Liver (tissue), 9 donors: ENCODE measurements around the gene UBQLN1. TPM values are rescaled to one million over a fixed set of nuclear protein-coding genes. Genes with fewer than 3 reads are reported as not detected.

Source experiments
- DNase-seq: peaks from one replicate; pipeline ENCODE4 v3.0.0-alpha.2; 2017; ENCODE audit warnings: low spot score
- H3K27ac ChIP-seq, 2 donors: one replicate each; pipeline ENCODE4 v1.7.0; 2013; ENCODE audit warnings: inconsistent platforms in 2 of 2, low read length in 2 of 2, control low read depth in 1 of 2, low read depth in 1 of 2, mild to moderate bottlenecking in 1 of 2
- H3K27me3 ChIP-seq, 4 donors: one replicate each; pipeline versions ENCODE4 v1.6.1 to v1.7.0; 2013; ENCODE audit warnings: low read length in 3 of 4, inconsistent platforms in 1 of 4, mild to moderate bottlenecking in 1 of 4, moderate library complexity in 1 of 4; ENCODE audit not compliant: control insufficient read depth in 4 of 4, insufficient read depth in 4 of 4
- H3K36me3 ChIP-seq, 4 donors: one replicate each; pipeline versions ENCODE4 v1.6.1 to v1.7.0; 2013; ENCODE audit warnings: low read length in 3 of 4, mild to moderate bottlenecking in 3 of 4, low read depth in 1 of 4, moderate library complexity in 1 of 4; ENCODE audit not compliant: control insufficient read depth in 4 of 4, insufficient read depth in 3 of 4
- H3K4me1 ChIP-seq, 4 donors: one replicate each; pipeline versions ENCODE4 v1.6.1 to v1.7.0; 2013; ENCODE audit warnings: low read length in 3 of 4, mild to moderate bottlenecking in 3 of 4, moderate library complexity in 1 of 4; ENCODE audit not compliant: control insufficient read depth in 4 of 4, insufficient read depth in 4 of 4
- H3K4me3 ChIP-seq, 3 donors: one replicate each; pipeline versions ENCODE4 v1.6.1 to v1.7.0; 2013; ENCODE audit warnings: low read length in 3 of 3, control low read depth in 1 of 3, low read depth in 1 of 3, mild to moderate bottlenecking in 1 of 3
- H3K9ac ChIP-seq, 2 donors: one replicate each; pipeline ENCODE4 v1.7.0; 2013; ENCODE audit warnings: low read length in 2 of 2, mild to moderate bottlenecking in 2 of 2, moderate library complexity in 2 of 2, control low read depth in 1 of 2, low read depth in 1 of 2
- H3K9me3 ChIP-seq, 4 donors: one replicate each; pipeline versions ENCODE4 v1.6.1 to v1.7.0; 2013; ENCODE audit warnings: low read length in 3 of 4; ENCODE audit not compliant: control insufficient read depth in 4 of 4
- ATF3 ChIP-seq: IDR thresholded peaks from 2 replicates; pipeline ENCODE4 v1.6.1; 2016; ENCODE audit warnings: antibody characterized with exemption
- FOXA1 ChIP-seq: IDR thresholded peaks from 2 replicates; pipeline ENCODE4 v1.6.1; 2016; ENCODE audit warnings: antibody characterized with exemption
- FOXA2 ChIP-seq: IDR thresholded peaks from 2 replicates; pipeline ENCODE4 v1.6.1; 2016; ENCODE audit warnings: antibody characterized with exemption
- GABPA ChIP-seq, 2 donors: IDR thresholded peaks in 1 of 2; conservative IDR thresholded peaks in 1 of 2; 2 replicates each; pipeline ENCODE4 v1.6.1; 2016; ENCODE audit warnings: antibody characterized with exemption in 2 of 2, mild to moderate bottlenecking in 1 of 2, moderate library complexity in 1 of 2
- HNF4G ChIP-seq: IDR thresholded peaks from 2 replicates; pipeline ENCODE4 v1.6.1; 2016; ENCODE audit warnings: antibody characterized with exemption
- JUND ChIP-seq, 2 donors: IDR thresholded peaks; 2 replicates each; pipeline ENCODE4 v1.6.1; 2016; ENCODE audit warnings: antibody characterized with exemption in 2 of 2
- MAX ChIP-seq: IDR thresholded peaks from 2 replicates; pipeline ENCODE4 v1.6.1; 2016; ENCODE audit warnings: antibody characterized with exemption
- NR2F2 ChIP-seq: IDR thresholded peaks from 2 replicates; pipeline ENCODE4 v1.6.1; 2016; ENCODE audit warnings: antibody characterized with exemption
- RAD21 ChIP-seq, 2 donors: IDR thresholded peaks; 2 replicates each; pipeline ENCODE4 v1.6.1; 2016; ENCODE audit warnings: antibody characterized with exemption in 2 of 2, mild to moderate bottlenecking in 2 of 2
- RXRA ChIP-seq, 2 donors: IDR thresholded peaks; 2 replicates each; pipeline ENCODE4 v1.6.1; 2017 to 2018; ENCODE audit warnings: antibody characterized with exemption in 2 of 2, mild to moderate bottlenecking in 1 of 2
- SP1 ChIP-seq: IDR thresholded peaks from 2 replicates; pipeline ENCODE4 v1.6.1; 2018; ENCODE audit warnings: antibody characterized with exemption, mild to moderate bottlenecking
- TAF1 ChIP-seq: conservative IDR thresholded peaks from 2 replicates; pipeline ENCODE4 v1.6.1; 2016; ENCODE audit warnings: antibody characterized with exemption, mild to moderate bottlenecking
- YY1 ChIP-seq: IDR thresholded peaks from 2 replicates; pipeline ENCODE4 v1.6.1; 2016; ENCODE audit warnings: antibody characterized with exemption, mild to moderate bottlenecking
- ZBTB33 ChIP-seq: IDR thresholded peaks from 2 replicates; pipeline ENCODE4 v1.6.1; 2016; ENCODE audit warnings: antibody characterized with exemption
- WGBS: extraction: QIAGEN DNeasy Blood & Tissue Kit; methylation state at CpG from one replicate; pipeline ENCODE4 v1.1.7; 2013; 5-methylcytosine and 5-hydroxymethylcytosine counted together
- polyA plus RNA-seq, 2 donors: library from polyadenylated mRNA; stranded (reverse) in 1 of 2; unstranded in 1 of 2; fragments of 200-250 nt in 1 of 2; fragments of >200 nt in 1 of 2; fragmentation: Nextera tagmentation in 1 of 2; extraction: Ambion mirVana in 1 of 2; gene quantifications; one replicate each; pipeline versions ENCODE4 v1.2.1 to v1.2.3, GENCODE V29; 2013 to 2015
- total RNA-seq, 2 donors: library from RNA; depleted of rRNA; stranded (reverse); fragments of >200 nt; gene quantifications; one replicate each; pipeline ENCODE4 v1.2.3, GENCODE V29; 2014
- TF ChIP-seq, protein P1 (sequence below): IDR thresholded peaks from 2 replicates; pipeline ENCODE4 v1.6.1; 2016; ENCODE audit warnings: antibody characterized with exemption, mild to moderate bottlenecking
- TF ChIP-seq, protein P2 (sequence below): fragments of 150-350 bp; IDR thresholded peaks from 2 replicates; pipeline ENCODE4 v1.5.1; 2017; ENCODE audit warnings: improper control_type of control experiment, low read depth, low read length; ENCODE audit not compliant: missing input control
- donor health status: healthy.
- donor health status: healthy.
- donor health status: healthy.
- donor health status: healthy.
- donor health status: healthy.

Gene UBQLN1
- total and polyA plus RNA-seq, 4 donors = 42.7 to 88.8 (median 63.1) TPM

- WGBS = 70% methylated on average over 5 of the region's 5 CpGs
- no peaks in the 10 kb centered on the region for H3K27me3 ChIP-seq
- H3K4me3 ChIP-seq = no peak overlapping the region
- no peak for TF ChIP-seq GABPA (IDR thresholded peaks at IDR 0.05 in 1 of 2, conservative IDR thresholded peaks at IDR 0.05 in 1 of 2)
- TF ChIP-seq NR2F2 = no peak
- TF ChIP-seq MAX = no peak
- no peak for TF ChIP-seq HNF4G
- TF ChIP-seq RAD21 (IDR thresholded peaks at IDR 0.05) = no peak
- TF ChIP-seq JUND (IDR thresholded peaks at IDR 0.05) = no peak
- TF ChIP-seq YY1 = no peak
- no peak for TF ChIP-seq TAF1
- no peak for TF ChIP-seq ZBTB33
- TF ChIP-seq FOXA2 = no peak
- TF ChIP-seq, protein P1, sequence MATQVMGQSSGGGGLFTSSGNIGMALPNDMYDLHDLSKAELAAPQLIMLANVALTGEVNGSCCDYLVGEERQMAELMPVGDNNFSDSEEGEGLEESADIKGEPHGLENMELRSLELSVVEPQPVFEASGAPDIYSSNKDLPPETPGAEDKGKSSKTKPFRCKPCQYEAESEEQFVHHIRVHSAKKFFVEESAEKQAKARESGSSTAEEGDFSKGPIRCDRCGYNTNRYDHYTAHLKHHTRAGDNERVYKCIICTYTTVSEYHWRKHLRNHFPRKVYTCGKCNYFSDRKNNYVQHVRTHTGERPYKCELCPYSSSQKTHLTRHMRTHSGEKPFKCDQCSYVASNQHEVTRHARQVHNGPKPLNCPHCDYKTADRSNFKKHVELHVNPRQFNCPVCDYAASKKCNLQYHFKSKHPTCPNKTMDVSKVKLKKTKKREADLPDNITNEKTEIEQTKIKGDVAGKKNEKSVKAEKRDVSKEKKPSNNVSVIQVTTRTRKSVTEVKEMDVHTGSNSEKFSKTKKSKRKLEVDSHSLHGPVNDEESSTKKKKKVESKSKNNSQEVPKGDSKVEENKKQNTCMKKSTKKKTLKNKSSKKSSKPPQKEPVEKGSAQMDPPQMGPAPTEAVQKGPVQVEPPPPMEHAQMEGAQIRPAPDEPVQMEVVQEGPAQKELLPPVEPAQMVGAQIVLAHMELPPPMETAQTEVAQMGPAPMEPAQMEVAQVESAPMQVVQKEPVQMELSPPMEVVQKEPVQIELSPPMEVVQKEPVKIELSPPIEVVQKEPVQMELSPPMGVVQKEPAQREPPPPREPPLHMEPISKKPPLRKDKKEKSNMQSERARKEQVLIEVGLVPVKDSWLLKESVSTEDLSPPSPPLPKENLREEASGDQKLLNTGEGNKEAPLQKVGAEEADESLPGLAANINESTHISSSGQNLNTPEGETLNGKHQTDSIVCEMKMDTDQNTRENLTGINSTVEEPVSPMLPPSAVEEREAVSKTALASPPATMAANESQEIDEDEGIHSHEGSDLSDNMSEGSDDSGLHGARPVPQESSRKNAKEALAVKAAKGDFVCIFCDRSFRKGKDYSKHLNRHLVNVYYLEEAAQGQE = no peak
- no peak for TF ChIP-seq ATF3
- TF ChIP-seq, protein P2, sequence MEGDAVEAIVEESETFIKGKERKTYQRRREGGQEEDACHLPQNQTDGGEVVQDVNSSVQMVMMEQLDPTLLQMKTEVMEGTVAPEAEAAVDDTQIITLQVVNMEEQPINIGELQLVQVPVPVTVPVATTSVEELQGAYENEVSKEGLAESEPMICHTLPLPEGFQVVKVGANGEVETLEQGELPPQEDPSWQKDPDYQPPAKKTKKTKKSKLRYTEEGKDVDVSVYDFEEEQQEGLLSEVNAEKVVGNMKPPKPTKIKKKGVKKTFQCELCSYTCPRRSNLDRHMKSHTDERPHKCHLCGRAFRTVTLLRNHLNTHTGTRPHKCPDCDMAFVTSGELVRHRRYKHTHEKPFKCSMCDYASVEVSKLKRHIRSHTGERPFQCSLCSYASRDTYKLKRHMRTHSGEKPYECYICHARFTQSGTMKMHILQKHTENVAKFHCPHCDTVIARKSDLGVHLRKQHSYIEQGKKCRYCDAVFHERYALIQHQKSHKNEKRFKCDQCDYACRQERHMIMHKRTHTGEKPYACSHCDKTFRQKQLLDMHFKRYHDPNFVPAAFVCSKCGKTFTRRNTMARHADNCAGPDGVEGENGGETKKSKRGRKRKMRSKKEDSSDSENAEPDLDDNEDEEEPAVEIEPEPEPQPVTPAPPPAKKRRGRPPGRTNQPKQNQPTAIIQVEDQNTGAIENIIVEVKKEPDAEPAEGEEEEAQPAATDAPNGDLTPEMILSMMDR = no peak
- TF ChIP-seq RXRA (IDR thresholded peaks at IDR 0.05) = no peak
- TF ChIP-seq FOXA1 = no peak
- no peak for TF ChIP-seq SP1
- DNase-seq = no peak
- peaks cover 6 to 47% (median 35%) of the 10 kb centered on the region in 4 donors for H3K36me3 ChIP-seq
- no peak overlapping the region for H3K27ac ChIP-seq
- H3K4me1 ChIP-seq = no peaks in the 10 kb centered on the region
- no peak overlapping the region for H3K9ac ChIP-seq
- H3K9me3 ChIP-seq = no peaks in the 10 kb centered on the region
These were observed 42.1 kb downstream of the UBQLN1 start for GRCh38 chr9:83665580-83666200.

DNA sequence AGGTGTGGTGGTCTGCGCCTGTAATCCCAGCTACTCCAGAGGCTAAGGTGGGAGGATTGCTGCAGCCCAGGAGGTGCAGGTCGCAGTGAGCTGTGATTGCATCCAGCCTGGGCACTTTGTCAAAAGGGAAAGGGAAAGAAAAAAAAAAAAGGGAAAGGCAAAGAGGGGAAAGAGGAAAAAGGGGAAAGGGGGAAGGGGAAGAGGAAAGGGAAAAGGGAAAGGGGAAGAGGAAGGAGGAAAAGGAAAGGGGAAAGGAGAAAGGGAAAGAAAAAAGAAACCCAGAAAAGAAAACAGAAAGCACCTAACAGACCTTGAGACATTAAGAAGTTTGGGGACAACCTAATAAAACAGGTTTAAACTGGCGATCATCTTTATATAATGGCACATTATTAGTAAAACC lies 44.8 kb downstream of the UBQLN1 start:
- H3K27me3 ChIP-seq = no peaks in the 10 kb centered on the region
- no peak overlapping the region for H3K4me3 ChIP-seq
- 98% methylated on average over 3 of the region's 3 CpGs for WGBS
- no peaks in the 10 kb centered on the region for H3K4me1 ChIP-seq
- no peak overlapping the region for H3K27ac ChIP-seq
- H3K36me3 ChIP-seq = peaks cover 10 to 55% (median 49%) of the 10 kb centered on the region in 4 donors
- DNase-seq = no peak
- no peak overlapping the region for H3K9ac ChIP-seq
- no peaks in the 10 kb centered on the region for H3K9me3 ChIP-seq
- no peak for TF ChIP-seq FOXA1
- no peak for TF ChIP-seq NR2F2
- TF ChIP-seq YY1 = no peak
- no peak for TF ChIP-seq HNF4G
- TF ChIP-seq ZBTB33 = no peak
- TF ChIP-seq MAX = no peak
- TF ChIP-seq RXRA (IDR thresholded peaks at IDR 0.05) = no peak
- TF ChIP-seq, protein P1 = no peak
- no peak for TF ChIP-seq FOXA2
- TF ChIP-seq TAF1 = no peak
- TF ChIP-seq SP1 = no peak
